NCI-H2081 (cell line): ENCODE results near the gene EFCAB11.

Experiments used
- DNase-seq, 2 experiments: peaks; one replicate each; lab custom pipeline; 2025; lab: John Stamatoyannopoulos, UW

Gene EFCAB11

DNA sequence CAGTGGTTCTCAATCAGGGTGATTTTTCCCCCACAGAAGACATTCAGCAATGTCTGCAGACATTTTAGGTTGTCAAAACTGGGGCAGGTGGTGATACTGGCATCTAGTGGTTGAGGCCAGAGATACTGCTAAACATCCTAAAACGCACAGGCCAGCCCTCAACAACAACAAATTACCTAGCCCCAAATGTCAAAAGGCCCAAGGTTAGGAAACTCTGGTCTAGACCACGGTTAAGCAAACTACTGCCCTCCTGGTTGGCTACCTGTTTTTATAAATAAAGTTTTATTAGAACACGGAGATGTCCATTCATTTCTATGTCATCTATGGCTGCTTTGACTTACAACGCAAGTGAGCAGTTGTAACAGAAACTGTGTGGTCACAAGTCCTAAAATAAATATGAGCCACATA, 186.7 kb downstream of the EFCAB11 start:
- peak; percentile 11 to 51 for DNase-seq

DNA sequence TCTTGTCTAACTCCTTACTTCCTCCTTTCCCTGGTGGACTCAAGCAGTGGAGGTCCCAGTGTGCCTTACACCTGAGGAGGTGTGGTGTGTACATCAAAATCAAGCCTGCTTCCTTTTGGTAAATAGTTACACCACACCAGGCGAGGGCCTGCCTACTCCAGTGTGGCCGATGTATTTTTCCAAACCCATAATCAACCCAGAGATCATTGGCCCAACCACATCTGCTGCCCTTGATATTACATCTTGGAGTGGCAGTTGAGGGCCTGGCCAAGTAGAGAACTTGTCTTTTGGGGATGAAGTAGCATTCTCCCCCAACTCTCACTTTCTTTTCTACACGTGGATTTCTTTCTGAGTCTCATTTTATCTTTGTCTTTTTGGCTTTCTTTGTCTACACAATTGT, 187.4 kb downstream of the EFCAB11 start:
- DNase-seq = no peak

DNA sequence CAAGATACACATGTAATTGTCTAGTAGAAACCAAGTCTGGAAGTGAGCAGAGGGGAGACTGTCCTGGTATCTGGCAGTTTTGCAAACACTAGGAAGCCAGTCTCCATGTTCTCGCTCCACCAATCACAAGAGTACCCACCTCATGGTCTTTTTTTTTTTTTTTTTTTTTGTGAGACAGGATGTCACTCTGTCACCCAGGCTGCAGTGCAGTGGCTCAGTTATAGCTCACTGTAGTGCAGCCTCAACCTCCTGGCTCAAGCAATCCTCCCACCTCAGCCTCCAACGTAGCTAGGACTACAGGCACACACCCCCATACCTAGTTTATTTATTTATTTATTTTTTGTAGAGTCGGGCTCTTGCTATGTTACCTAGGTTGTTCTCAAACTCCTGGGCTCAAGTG, 189.2 kb downstream of the EFCAB11 start:
- no peak for DNase-seq

DNA sequence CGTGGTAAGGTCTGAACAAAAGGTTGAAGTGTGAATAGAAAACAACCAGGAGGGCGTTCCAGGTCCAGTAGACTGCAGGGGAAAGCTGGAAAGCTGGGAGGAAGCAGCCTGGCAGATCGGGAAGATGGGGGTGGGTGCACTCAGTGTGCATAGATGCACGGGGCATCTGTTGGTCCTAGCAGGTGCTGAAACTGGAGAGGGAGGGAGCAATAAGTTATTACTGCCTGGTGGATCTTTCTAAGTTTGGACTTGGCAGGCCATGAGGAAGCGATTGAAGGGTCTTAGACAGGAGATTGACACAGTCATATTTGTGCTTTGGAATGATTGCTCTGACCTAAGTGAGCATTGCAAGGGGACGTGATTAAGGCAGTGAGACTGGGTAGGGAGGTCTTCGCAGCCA, 194.4 kb downstream of the EFCAB11 start:
- DNase-seq = no peak

DNA sequence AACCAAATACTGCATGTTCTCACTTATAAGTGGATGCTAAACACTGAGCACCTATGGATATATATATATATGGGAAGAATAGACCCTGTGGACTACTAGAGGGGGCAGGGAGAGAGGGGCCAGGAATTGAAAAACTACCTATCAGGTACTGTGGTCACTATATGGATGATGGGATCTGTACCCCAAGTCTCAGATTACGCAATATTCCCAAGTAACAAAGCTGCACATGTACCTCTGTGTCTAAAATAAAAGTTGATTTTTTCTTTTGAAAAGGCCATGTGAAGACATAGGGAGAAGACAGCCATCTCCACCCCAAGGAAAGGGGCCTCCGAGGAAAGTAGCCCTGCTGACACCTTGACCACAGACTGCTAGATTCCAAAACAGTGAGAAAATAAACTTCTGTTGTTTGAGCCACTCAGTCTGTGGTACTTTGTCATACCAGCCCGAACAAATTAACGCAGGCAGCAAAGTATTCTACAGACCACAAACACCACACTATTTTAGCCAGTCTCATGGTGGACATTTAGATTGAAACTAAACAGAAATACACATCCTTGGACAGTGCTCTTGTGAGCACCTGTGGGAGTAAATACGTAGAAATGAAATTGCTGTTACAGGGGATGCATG, 197.1 kb downstream of the EFCAB11 start:
- DNase-seq = no peak

DNA sequence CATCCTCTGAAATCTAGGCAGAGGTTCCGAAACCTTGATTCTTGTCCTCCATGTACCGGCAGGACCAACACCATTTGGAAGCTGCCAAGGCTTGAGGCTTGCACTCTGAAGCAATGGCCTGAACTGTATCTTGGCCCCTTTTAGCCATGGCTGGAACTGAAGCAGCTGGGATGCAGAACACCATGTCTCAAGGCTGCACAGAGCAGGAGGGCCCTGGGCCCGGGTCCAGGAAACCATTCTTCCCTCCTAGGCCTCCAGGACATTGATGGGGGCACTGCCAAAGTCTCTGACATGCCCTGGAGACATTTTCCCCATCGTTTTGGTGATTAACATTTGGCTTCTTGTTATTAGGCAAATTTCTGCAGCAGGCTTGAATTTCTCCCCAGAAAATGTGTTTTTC, 198.7 kb downstream of the EFCAB11 start:
- DNase-seq = no peak

DNA sequence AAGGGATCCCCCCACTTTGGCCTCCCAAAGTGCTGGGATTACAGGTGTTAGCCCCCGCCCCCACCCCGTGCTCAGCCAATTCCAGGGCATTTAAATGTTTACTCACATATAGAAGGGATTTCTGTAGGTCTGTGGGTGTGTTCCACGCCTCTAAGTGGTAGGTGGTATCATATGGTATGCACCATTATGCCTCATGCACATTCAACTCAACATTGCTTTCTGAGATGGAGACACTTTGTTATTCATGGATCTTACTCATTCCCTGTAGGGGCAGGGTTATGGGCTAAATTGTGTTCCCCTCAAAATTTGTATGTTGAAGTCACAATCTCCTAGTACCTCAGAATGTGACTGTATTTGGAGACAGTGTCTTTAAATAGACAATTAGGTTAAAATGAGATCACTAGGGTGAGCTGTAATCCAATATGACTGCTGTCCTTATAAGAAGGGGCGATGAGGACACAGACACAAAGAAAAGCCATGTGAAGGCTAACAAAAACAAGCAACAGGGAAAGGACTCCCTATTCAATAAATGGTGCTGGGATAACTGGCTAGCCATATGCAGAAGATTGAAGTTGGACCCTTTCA, 200.6 kb downstream of the EFCAB11 start:
- no peak for DNase-seq

DNA sequence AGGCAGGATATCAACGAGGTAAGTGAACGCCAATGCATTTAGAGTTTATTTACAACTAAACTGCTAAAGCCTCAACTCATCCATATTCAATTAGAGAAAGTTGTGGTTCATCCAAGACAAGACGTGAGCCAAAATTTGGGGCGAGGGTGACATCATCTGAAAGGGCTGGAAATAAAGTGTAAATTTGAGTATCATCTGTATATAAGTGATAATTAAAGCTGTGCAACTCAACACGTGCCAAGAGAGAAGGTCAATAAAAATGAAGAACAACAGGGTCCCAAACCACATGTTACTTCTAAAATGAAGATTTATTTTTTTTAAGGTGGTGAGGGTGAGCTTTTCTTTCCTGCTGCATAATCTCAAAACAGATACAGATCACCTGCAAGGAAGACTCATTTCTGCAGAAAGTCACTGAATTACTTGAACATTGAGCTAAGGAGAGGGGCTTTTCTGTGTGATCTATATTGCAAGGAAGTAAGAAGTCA, 203.6 kb downstream of the EFCAB11 start:
- no peak for DNase-seq

DNA sequence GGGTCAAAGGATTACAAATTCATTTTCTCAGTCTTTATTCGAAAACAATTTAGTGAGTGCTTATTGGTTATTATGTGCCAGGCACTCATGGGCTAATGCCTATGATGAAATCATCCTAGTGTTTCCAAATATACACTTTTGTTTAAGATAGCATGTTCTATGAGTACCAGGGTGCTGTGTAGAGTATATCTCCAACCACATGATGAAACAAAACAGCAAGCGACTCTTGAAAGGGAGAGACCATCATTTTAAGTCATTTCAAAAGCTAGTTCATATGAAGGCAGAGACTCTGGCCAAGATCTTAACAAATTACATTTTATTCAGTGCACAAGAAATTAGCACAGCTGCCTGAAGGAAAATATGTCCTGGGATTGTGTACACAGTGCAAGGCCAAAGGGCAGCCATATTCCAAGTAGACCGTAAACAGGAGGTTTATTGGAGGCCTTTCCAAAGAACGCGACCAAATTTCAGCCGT, 204.2 kb downstream of the EFCAB11 start:
- DNase-seq = no peak

DNA sequence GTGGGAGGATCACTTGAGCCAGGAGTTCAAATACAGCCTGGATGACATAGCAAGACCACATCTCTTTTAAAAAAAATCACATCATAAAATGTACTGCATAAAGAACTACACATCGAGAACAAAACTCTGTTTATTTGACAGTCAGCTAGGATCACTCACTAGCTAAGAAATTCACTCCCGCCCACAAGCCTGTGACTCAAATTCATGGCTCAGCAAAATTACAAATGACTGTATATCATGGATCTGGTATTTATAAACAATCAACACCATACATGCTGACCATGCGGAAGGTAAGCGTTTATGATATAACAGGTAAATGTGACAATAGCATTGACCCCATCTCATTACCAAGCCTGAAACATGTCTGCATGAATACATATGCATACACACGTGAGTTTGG, 206.5 kb downstream of the EFCAB11 start:
- DNase-seq = no peak

DNA sequence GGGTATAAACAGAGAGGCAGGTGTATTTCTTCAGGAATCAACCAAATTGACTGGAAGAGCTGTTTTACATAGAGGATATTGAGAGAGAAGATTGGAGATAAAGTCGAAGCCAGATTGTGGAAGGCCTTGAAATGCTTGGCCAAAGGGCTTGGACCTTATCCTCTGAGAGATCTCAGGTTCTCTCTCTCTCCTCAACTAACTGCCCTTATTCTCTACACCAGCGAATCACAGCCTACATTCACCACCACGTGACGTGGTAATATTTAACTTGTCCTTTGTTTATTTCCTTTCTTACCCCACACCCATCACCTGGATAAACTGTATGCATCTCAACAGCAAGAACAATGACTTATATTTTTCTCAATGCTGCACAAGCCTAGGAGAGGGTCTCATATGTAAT, 207.4 kb downstream of the EFCAB11 start:
- no peak for DNase-seq

DNA sequence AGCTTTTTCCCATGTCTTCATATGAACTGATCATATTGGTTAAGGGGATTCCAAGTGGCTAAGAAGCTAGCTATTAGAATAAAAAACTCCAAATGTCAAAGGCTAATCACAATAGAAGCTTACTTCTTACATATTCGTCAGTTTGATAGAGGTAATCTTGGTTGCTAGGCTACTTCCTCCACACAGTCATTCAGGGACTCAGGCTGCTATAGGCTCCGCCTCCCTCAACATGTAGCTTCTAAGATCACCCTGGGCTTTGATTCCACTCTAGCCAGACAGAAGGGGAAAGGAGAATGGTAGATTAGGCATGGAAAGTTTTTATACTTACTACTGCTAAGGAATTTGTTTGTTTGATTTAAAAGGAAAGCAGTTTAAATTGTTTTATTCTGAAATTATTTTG, 207.9 kb downstream of the EFCAB11 start:
- DNase-seq = no peak

DNA sequence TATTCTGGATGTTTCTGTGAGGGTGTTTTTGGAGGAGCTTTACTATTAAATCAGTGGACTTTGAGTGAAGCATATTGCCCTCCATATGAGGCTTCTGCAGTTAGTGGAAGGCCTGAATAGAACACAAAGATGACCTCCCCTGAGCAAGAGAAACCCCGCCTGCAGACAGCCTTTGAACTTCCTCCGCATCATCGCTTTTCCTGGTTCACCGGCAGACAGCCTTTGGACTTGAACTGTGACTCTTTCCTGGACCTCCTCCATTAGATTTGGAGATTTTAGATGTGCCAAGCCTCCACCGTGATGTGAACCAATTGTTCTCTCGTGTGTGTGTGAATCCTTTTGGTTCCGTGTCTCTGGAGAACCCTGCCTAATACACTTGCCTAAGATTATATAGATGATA, 208.4 kb downstream of the EFCAB11 start:
- DNase-seq = no peak
